Uterus (tissue), 2 donors: ENCODE results near the gene MIER2.

ENCODE experiments used
- CTCF ChIP-seq, 4 experiments: fragments of 200-600 bp in 2 of 4; fragments of 450-650 bp in 2 of 4; sonication (generic) in 2 of 4; IDR thresholded peaks; one replicate each; pipeline ENCODE4 v1.5.1; 2016 to 2019; ENCODE audit warnings: antibody characterized with exemption in 4 of 4, mild to moderate bottlenecking in 2 of 4, moderate library complexity in 1 of 4
- POLR2A ChIP-seq, 2 donors: fragments of 450-650 bp; IDR thresholded peaks; one replicate each; pipeline ENCODE4 v1.6.1; 2016; ENCODE audit warnings: antibody characterized with exemption in 2 of 2, mild to moderate bottlenecking in 1 of 2, moderate library complexity in 1 of 2

GRCh38 chr19:294341-294945, 50.2 kb downstream of the MIER2 start:
- TF ChIP-seq POLR2A (IDR thresholded peaks at IDR 0.05) (no peak), CTCF (IDR thresholded peaks at IDR 0.05) (no peak)
